Nephron (organoid): ENCODE results near the gene SLC35F6.

Experiments
- H3K27ac Mint-ChIP-seq, 3 experiments: 2 replicates each; pipeline ENCODE4 v1.8.0; 2020; ENCODE audit warnings: mixed read lengths in 3 of 3, mild to moderate bottlenecking in 2 of 3, moderate library complexity in 1 of 3
- H3K27me3 Mint-ChIP-seq: 2 replicates; pipeline ENCODE4 v1.8.0; 2021; ENCODE audit warnings: low read depth, mild to moderate bottlenecking, moderate library complexity, mixed read lengths
- H3K36me3 Mint-ChIP-seq: 2 replicates; pipeline ENCODE4 v1.8.0; 2020; ENCODE audit warnings: low read depth, mixed read lengths
- H3K4me1 Mint-ChIP-seq: 2 replicates; pipeline ENCODE4 v1.8.0; 2020; ENCODE audit warnings: mixed read lengths
- H3K4me3 Mint-ChIP-seq, 3 experiments: 2 replicates each; pipeline ENCODE4 v1.8.0; 2020; ENCODE audit warnings: mild to moderate bottlenecking in 3 of 3, mixed read lengths in 3 of 3, moderate library complexity in 2 of 3
- H3K9me3 Mint-ChIP-seq: 2 replicates; pipeline ENCODE4 v1.8.0; 2020; ENCODE audit warnings: mixed read lengths
- CTCF ChIP-seq, 3 experiments: fragments of 200-600 bp; sonication (generic); IDR thresholded peaks; one replicate each; pipeline ENCODE4 v1.5.0; 2021; ENCODE audit warnings: antibody characterized with exemption in 3 of 3; ENCODE audit not compliant: unreplicated experiment in 3 of 3

The SLC35F6 gene, protein sequence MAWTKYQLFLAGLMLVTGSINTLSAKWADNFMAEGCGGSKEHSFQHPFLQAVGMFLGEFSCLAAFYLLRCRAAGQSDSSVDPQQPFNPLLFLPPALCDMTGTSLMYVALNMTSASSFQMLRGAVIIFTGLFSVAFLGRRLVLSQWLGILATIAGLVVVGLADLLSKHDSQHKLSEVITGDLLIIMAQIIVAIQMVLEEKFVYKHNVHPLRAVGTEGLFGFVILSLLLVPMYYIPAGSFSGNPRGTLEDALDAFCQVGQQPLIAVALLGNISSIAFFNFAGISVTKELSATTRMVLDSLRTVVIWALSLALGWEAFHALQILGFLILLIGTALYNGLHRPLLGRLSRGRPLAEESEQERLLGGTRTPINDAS

DNA sequence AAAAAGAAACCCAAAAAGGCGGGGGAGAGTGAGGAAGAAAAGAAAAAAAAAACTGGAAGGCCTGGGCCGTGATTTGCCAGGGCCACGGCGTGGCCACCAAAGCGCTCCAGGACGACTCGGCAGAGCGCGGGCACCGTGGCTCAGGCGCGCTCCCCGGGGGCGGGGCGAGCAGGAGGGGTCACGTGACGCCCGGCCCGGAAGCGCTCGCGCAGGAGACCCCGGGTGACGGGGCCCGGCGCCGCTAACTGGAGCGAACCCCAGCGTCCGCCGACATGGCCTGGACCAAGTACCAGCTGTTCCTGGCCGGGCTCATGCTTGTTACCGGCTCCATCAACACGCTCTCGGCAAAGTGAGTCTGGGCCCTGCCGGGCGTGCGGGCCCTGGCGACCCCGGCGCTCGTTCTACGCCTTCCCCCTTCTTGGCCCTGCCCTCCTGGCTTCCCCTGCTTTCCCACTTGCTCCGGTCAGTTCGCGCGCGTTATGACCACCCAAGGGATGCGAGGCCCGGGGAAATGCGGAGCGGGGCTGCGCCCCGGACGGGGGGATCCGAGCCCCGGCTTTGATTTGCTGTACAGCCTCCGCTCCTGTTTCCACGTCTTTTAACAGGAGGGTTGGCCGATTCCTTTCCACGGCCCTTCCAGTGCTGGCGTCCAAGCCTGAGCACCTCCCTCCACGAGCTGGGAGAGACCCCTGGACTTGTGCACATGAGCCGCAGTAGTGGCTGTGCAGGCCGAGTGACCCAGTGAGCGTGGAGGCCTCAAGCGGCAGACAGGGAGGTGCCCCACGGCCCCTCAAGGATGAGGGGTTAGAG is at the start of gene SLC35F6:
SLC35F6 (plus strand) TSS at position 207 of the 810 bp plus-strand sequence; CDS start at position 273, 66 bp downstream.
- Mint-ChIP-seq H3K9me3 (no peaks in the 10 kb centered on the region), H3K27ac (peak within 1 kb of the TSS; percentile 55 to 77 (median 58)), H3K4me1 (peaks cover 19% of the 10 kb centered on the region), H3K27me3 (no peaks in the 10 kb centered on the region), H3K36me3 (no peaks in the 10 kb centered on the region), H3K4me3 (peak within 1 kb of the TSS; percentile 89 to 93 (median 90))
- TF ChIP-seq CTCF (IDR thresholded peaks at IDR 0.05; ENCODE audit: unreplicated experiment in 3 of 3), result no peak

GRCh38 chr2:26715528-26716270 is 48.4 kb upstream of the SLC35F6 start:
- Mint-ChIP-seq H3K4me1 (peaks cover 42% of the 10 kb centered on the region), H3K27ac (no peak overlapping the region), H3K4me3 (no peak overlapping the region), H3K9me3 (no peaks in the 10 kb centered on the region), H3K27me3 (peaks cover 3% of the 10 kb centered on the region), H3K36me3 (no peaks in the 10 kb centered on the region)
- TF ChIP-seq CTCF (IDR thresholded peaks at IDR 0.05; ENCODE audit: unreplicated experiment in 3 of 3), result no peak

GRCh38 chr2:26716340-26716739 is 47.7 kb upstream of the SLC35F6 start:
- peaks cover 3% of the 10 kb centered on the region for H3K27me3 Mint-ChIP-seq
- H3K27ac Mint-ChIP-seq, result peak overlapping the region in 1 of 3 experiments; percentile 6
- H3K9me3 Mint-ChIP-seq, result no peaks in the 10 kb centered on the region
- no peak overlapping the region for H3K4me3 Mint-ChIP-seq
- no peaks in the 10 kb centered on the region for H3K36me3 Mint-ChIP-seq
- TF ChIP-seq CTCF (IDR thresholded peaks at IDR 0.05; ENCODE audit: unreplicated experiment in 3 of 3), result no peak
- peaks cover 35% of the 10 kb centered on the region for H3K4me1 Mint-ChIP-seq

DNA sequence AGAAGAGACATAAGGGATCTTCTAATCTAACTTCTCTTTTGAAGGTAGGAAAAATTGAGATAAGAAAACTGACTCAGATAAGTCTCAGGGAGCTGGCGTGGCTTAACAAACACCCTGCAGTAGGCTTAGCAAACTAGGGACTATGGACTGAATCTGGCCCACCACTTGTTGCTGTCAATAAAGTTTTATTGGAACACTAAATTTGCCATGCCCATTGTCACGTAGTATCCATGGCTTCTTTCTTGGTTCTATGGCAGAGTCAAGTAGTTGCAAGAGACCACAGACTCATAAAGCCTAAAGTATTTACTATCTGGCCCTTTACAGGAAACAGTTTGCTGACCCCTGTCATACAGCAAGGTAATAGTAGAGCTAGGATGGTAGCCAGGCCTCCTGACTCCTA is 47.3 kb upstream of the SLC35F6 start:
- peaks cover 35% of the 10 kb centered on the region for H3K4me1 Mint-ChIP-seq
- no peaks in the 10 kb centered on the region for H3K36me3 Mint-ChIP-seq
- H3K27me3 Mint-ChIP-seq, result peaks cover 3% of the 10 kb centered on the region
- H3K9me3 Mint-ChIP-seq, result no peaks in the 10 kb centered on the region
- TF ChIP-seq CTCF (IDR thresholded peaks at IDR 0.05; ENCODE audit: unreplicated experiment in 3 of 3), result no peak
- H3K4me3 Mint-ChIP-seq, result no peak overlapping the region
- peak overlapping the region in 1 of 3 experiments; percentile 41 for H3K27ac Mint-ChIP-seq

DNA sequence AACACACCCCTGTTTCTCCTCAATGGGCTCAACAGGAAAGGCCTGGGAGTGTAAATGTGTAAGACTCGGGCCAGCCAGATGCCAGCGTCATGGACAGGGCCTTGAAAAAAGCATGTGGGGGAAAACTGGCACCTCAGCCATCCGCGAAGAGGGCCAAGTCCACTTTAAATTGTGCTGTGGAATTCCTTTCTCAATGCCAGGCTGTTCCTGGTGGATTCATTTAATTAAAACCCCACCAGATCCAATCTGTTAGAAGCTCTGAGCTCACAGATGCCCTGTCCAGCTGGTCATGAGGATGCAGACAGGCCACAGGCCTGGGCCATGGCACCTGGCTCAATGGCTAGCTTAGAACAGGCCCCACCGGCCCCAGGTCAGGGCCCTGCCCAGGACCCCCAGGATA is 46.7 kb upstream of the SLC35F6 start:
- H3K27ac Mint-ChIP-seq, result peak overlapping the region in 1 of 3 experiments; percentile 41
- no peaks in the 10 kb centered on the region for H3K9me3 Mint-ChIP-seq
- peaks cover 32% of the 10 kb centered on the region for H3K4me1 Mint-ChIP-seq
- peaks cover 3% of the 10 kb centered on the region for H3K27me3 Mint-ChIP-seq
- no peak overlapping the region for H3K4me3 Mint-ChIP-seq
- TF ChIP-seq CTCF (IDR thresholded peaks at IDR 0.05; ENCODE audit: unreplicated experiment in 3 of 3), result no peak
- no peaks in the 10 kb centered on the region for H3K36me3 Mint-ChIP-seq
